ENCODE measurements around the gene NUDT8.

DNA sequence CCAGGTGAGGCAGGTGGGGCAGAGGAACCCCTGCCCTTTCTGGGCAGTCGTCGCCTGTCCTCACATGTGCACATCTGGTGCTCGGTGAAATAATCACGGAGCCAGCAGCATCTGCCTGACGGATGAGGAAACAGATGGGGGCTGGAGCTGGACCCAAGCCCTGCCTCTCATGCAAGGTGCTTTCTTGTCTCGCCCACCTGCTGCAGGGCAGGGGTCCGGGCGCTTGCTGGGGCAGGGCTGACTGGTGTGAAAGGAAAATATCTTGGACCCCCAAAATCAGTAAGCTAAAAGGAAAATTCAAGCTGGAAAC, 41.4 kb upstream of the NUDT8 start:
- no peak for TF ChIP-seq GABPA (IDR thresholded peaks at IDR 0.05; ENCODE audit: borderline replicate concordance, insufficient read depth, low read length)
- TF ChIP-seq EP300 (IDR thresholded peaks at IDR 0.05; ENCODE audit: borderline replicate concordance in 1 of 2, low read depth in 2 of 2, low read length in 2 of 2) = no peak
- TF ChIP-seq, protein P1, sequence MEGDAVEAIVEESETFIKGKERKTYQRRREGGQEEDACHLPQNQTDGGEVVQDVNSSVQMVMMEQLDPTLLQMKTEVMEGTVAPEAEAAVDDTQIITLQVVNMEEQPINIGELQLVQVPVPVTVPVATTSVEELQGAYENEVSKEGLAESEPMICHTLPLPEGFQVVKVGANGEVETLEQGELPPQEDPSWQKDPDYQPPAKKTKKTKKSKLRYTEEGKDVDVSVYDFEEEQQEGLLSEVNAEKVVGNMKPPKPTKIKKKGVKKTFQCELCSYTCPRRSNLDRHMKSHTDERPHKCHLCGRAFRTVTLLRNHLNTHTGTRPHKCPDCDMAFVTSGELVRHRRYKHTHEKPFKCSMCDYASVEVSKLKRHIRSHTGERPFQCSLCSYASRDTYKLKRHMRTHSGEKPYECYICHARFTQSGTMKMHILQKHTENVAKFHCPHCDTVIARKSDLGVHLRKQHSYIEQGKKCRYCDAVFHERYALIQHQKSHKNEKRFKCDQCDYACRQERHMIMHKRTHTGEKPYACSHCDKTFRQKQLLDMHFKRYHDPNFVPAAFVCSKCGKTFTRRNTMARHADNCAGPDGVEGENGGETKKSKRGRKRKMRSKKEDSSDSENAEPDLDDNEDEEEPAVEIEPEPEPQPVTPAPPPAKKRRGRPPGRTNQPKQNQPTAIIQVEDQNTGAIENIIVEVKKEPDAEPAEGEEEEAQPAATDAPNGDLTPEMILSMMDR (IDR thresholded peaks at IDR 0.05; ENCODE audit: control extremely low read depth in 1 of 3, insufficient read depth in 1 of 3, low read depth in 1 of 3, low read length in 3 of 3) = no peak
- TF ChIP-seq, protein P2, sequence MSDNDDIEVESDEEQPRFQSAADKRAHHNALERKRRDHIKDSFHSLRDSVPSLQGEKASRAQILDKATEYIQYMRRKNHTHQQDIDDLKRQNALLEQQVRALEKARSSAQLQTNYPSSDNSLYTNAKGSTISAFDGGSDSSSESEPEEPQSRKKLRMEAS (IDR thresholded peaks at IDR 0.05) = no peak
- TF ChIP-seq TBP (IDR thresholded peaks at IDR 0.05; ENCODE audit: low read depth, low read length) = no peak
- TF ChIP-seq HDAC6 (IDR thresholded peaks at IDR 0.05; ENCODE audit: low read depth, low read length) = no peak
- no peak for TF ChIP-seq EZH2 (IDR thresholded peaks at IDR 0.05; ENCODE audit: low read depth, low read length, severe bottlenecking)
- no peak for TF ChIP-seq POLR2A (IDR thresholded peaks at IDR 0.05; ENCODE audit: control extremely low read depth in 1 of 2, low read depth in 2 of 2, low read length in 2 of 2)
- TF ChIP-seq E2F6 (IDR thresholded peaks at IDR 0.05) = no peak
- TF ChIP-seq SIN3A (conservative IDR thresholded peaks at IDR 0.05 in 1 of 2, IDR thresholded peaks at IDR 0.05 in 1 of 2; ENCODE audit: low read depth in 1 of 2, low read length in 2 of 2) = no peak
- TF ChIP-seq CBX8 (IDR thresholded peaks at IDR 0.05; ENCODE audit: borderline replicate concordance, low read depth, low read length) = no peak
- no peak for TF ChIP-seq RFX5 (IDR thresholded peaks at IDR 0.05; ENCODE audit: borderline replicate concordance, low read depth, low read length)
- no peak for TF ChIP-seq CHD1 (IDR thresholded peaks at IDR 0.05; ENCODE audit: low read depth, low read length)
- no peak for TF ChIP-seq GTF2F1 (IDR thresholded peaks at IDR 0.05; ENCODE audit: borderline replicate concordance, low read depth, low read length)
